Stimulated activated CD8-positive, alpha-beta memory T cell treated with anti-CD3 and anti-CD28 coated beads, Interleukin-4, amount 100 ng/mL, for 24 hours (primary cell): ENCODE results near the gene MDC1.
A peak's percentile ranks its signal among the peaks of the same experiment; 100 is the strongest.
"Not testable (repeated sequence)": the region's sequence is repeated elsewhere in the genome, so short reads cannot be mapped to it uniquely, and the experiment has no call there.

ENCODE experiments used
- DNase-seq: peaks from one replicate; pipeline ENCODE4 v3.0.0-alpha.2; 2020; ENCODE audit warnings: low read depth

The MDC1 gene

DNA sequence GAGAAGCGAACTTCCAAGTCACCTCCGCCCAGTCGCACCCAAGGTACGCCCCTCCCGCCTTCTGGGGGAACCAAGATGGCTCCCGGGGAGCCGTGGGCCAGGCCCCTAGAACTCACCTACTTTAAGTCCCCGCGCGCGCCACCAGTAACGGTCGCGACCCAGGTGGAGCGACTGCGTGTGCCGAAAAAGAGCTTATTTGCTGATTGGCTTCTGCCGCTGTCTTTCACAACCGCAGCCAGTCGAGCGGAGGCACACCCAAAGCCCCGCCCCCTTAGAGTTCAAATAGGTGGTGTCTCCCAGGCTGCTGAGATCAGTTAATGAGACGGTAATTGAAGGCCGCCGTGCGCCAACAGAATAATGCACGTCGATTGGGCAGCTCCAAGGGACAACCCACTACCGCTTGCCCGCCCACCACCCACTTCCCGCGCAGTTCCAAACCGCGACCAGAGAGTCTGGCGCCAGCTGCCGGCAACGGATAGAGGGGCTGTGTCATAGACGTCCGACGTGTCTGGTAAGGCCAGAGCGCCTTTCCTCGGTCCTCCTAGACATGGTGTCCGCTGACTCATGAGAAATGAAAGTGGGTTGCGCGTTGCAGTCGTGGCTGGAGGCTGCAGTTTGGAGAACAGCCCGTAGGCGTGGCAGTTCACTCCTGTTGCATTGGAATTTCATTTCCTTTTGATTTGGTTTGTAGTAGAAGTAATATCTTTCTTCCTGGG is at the start of gene MDC1:
TSS of gene MDC1 (minus strand) at position 153 of the 716 bp plus-strand sequence. CDS start 2,106 bp downstream, outside the sequence.
- peak; percentile 98 for DNase-seq

- no peak for DNase-seq
Measured at GRCh38 chr6:30766461-30767157, 49.5 kb upstream of the MDC1 start.

DNA sequence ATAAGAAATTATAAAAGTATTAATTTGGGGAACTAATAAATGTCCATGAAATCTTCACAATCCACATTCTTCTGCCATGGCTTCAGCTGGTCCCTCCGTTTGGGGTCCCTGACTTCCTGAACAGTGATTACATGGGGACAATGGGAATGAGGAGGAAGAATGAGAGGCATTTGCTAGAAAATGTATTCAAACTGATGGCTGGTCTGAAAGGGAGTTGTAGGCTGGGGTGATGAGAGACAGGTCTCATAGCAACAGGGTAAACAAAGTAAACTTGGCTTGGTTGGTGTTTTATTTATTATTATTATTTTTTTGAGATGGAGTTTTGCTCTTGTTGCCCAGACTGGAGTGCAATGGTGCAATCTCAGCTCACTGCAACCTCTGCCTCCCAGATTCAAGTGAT is 48.4 kb upstream of the MDC1 start:
- DNase-seq: not testable (repeated sequence)

- not testable (repeated sequence) for DNase-seq
Measured at GRCh38 chr6:30764490-30765043, 47.5 kb upstream of the MDC1 start.

DNA sequence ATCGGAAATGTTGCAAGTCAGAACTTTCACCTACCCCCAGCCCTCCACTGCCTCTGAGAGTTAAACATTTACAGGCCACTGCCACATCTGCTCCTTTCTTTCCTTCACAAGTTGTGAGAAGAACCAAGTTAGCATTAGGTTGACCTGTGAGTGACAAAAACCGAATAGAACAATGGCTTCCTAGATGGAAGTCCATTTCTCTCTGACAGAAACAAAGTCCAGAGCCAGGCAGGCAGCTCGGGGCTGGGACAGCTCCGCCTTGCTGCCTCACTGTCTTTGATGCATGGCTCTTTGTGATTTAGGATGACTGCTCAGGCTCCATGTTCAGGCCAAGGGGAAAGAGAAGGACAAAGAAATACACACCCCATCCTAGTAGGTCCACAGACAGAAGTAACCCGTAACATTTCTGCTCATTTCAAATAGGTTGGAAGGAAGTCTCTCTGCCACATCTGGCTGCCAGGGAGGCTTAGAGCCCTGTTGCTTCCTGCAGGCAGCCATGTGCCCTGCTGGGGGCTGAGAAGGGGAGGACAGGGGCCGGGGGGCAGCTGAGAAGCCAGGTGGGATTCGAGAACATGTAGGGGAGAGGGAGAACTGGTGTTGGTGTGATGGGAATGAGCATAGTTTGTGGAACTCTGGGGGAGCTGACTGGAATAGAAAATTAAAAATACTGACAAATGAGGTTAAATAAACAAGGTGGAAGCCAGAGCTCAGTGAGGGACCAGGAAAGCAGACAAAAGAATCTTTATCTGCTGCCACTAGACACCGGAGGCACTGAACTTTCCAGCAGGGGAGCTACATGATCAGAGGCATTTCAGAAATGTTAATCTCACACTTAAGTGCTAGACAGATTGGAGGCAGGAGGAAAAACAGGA is 46.8 kb upstream of the MDC1 start:
- no peak for DNase-seq

GRCh38 chr6:30763155-30763617 is 46.1 kb upstream of the MDC1 start:
- DNase-seq: no peak

DNA sequence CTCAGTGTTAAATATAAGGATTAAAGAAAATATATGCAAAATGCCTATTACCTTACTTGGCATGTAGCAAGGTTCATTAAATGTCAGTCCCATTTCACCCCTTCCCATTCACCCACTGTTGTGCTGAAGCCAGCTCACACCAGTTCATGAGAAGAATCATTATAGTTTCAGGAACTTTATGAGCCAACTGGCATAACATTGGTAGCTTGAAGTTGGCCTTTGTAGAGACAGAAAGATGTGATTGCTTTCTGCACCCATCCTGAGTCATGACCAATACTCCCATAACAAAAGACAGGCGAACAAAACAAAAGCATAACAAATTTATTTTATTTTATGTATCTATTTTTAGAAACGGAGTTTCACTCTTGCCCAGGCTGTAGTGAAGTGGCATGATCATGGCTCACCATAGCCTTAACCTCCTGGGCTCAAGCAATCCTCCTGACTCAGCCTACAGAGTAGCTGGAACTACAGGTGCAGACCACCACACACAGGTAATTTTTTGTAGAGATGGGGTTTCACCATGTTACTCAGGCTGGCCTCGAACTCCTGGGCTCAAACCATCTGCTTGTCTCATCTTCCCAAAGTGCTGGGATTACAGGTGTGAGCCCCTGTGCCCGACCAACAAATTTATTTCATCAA is 44.8 kb upstream of the MDC1 start:
- no peak for DNase-seq

DNA sequence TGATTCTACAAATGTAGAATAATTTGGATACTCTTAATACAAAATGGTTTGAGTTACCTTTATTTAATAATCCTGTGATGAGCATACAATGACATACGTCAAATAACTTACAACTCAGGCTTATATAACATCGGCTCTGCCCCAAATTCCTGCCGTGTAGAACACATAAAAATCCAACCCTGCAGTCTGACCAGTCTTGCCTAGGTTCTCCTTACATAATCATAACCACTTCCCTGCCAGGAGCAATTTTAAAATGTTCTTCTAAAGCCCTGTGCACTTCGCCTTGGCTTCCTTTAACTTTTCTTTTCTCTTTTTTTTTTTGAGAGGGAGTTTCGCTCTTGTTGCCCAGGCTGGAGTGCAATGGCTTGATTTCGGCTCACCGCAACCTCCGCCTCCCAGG is 43.5 kb upstream of the MDC1 start:
- no peak for DNase-seq

DNA sequence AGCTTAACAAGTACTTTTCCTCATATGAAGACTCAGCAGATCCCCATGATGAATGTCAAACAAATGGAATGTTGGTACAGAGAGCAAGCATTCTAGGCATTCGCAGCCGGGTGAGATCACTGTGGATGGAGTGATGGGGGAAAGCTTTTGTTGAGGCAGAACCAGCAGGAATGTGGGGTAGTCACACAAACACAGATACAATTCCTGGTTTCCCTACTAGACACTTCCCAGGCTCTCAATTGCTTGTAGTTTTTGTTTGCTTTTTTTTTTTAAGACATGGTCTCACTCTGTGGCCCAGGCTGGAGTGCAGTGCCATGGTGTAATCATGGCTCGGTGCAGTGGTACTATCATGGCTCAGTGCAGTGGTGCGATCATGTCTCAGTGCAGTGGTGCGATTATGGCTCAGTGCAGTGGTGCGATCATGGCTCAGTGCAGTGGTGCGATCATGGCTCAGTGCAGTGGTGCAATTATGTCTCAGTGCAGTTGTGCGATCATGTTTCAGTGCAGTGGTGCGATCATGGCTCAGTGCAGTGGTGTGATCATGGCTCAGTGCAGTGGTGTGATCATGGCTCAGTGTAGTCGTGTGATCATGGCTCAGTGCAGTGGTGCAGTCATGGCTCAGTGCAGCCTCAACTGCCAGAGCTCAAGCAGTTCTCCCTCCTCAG is 42.6 kb upstream of the MDC1 start:
- DNase-seq: no peak

- no peak for DNase-seq
Measured at GRCh38 chr6:30757261-30757904, 40.3 kb upstream of the MDC1 start.

- DNase-seq: not testable (repeated sequence)
Measured at GRCh38 chr6:30756405-30757003, 39.4 kb upstream of the MDC1 start.

- no peak for DNase-seq
Measured at GRCh38 chr6:30754631-30755030, 37.5 kb upstream of the MDC1 start.

GRCh38 chr6:30752157-30752927 is 35.3 kb upstream of the MDC1 start:
- no peak for DNase-seq

DNA sequence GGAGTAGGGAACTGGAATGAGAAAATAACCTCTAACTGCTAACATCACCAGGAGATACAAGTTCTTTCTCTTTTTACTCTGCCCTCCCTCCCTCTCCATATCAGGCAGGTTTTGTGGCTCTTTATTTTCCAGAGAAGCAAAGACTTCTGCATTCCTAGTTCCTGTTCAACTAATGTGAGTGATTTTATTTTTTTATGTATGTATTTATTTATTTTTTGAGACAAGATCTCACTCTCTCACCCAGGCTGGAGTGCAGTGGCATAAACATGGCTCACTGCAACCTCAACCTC is 33.2 kb upstream of the MDC1 start:
- DNase-seq: no peak

- no peak for DNase-seq
Measured at GRCh38 chr6:30749554-30750378, 32.7 kb upstream of the MDC1 start.

GRCh38 chr6:30748851-30749540 is 31.9 kb upstream of the MDC1 start:
- no peak for DNase-seq

DNA sequence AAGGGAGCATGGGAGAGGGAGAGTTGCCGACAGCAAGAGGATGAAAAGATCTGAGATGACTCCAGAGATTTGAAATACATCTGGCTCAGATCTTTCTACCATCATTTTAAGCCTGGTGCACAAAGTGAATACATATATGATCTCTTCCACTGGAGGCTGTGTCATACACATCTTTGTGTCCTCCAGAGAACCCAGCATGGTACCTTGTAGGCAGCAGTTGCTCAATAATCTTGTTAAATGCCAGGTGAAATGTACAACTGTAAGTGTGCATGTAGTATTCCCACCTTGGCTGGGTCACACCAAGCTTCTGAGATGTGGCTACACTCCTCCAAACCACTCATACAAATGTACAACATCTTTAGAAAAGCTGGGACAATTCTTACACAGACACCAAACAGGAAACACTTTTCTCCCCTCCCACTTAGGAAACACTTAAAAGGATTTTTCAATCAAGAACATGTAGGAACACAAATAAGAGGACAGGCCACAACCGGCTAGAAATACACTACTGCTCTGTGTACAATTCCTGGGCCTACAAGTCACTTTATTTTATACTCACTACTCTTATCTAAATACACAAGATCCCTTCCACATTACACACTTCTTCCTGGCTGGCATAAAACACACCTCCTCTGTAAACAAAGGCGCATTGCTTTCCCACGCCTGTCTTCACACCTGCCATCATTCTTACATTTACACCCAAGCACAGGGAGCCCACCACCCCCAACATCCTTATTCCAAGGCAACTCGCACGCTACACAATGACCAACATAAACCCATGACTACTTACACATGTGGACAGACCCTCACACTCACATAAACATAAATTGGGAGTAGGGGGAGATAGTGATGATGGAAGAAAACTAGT is 31.1 kb upstream of the MDC1 start:
- no peak for DNase-seq
